GM12891 (cell line): ENCODE results near the gene PER2.

Experiments used
- POLR2A ChIP-seq: IDR thresholded peaks from 2 replicates; pipeline ENCODE4 v1.6.1; 2011; ENCODE audit warnings: low read depth, low read length, control low read depth
- POLR2AphosphoS5 ChIP-seq: IDR thresholded peaks from 2 replicates; pipeline ENCODE4 v1.6.1; 2011; ENCODE audit warnings: low read depth, low read length, control low read depth

- TF ChIP-seq POLR2A (no peak), POLR2AphosphoS5 (no peak)
Measured at GRCh38 chr2:238315031-238315595, 26.7 kb upstream of the PER2 start.
